Astrocyte (in vitro differentiated cells and primary cell): ENCODE results near the gene UBAC1. TPM values are rescaled to one million over a fixed set of nuclear protein-coding genes. Genes with fewer than 3 reads are reported as not detected.
A peak's percentile ranks its signal among the peaks of the same experiment; 100 is the strongest.

Experiments
- DNase-seq: peaks from one replicate; pipeline ENCODE4 v3.0.0-alpha.2; 2010; ENCODE audit warnings: low read depth
- FAIRE-seq: peaks from 2 replicates; lab custom pipeline; 2011; peaks lifted over from hg19 to GRCh38; lab: Jason Lieb, UNC
- H2AFZ ChIP-seq: 2 replicates; pipeline ENCODE4 v1.6.0; 2012; ENCODE audit warnings: low read depth, low read length, inconsistent platforms
- H3K27ac ChIP-seq: 2 replicates; pipeline ENCODE4 v1.5.1; 2011; ENCODE audit warnings: low read depth, low read length, inconsistent platforms
- H3K27me3 ChIP-seq: 2 replicates; pipeline ENCODE4 v1.6.0; 2011; ENCODE audit warnings: low read length, inconsistent platforms; ENCODE audit not compliant: insufficient read depth
- H3K36me3 ChIP-seq: 2 replicates; pipeline ENCODE4 v1.5.1; 2011; ENCODE audit warnings: low read length, inconsistent platforms; ENCODE audit not compliant: insufficient read depth
- H3K4me1 ChIP-seq: 2 replicates; pipeline ENCODE4 v1.5.1; 2011; ENCODE audit warnings: low read length, inconsistent platforms; ENCODE audit not compliant: insufficient read depth
- H3K4me2 ChIP-seq: 2 replicates; pipeline ENCODE4 v1.6.0; 2012; ENCODE audit warnings: low read length, inconsistent platforms
- H3K4me3 ChIP-seq: 2 replicates; pipeline ENCODE4 v1.5.1; 2011; ENCODE audit warnings: low read depth, mild to moderate bottlenecking, low read length, inconsistent platforms; ENCODE audit not compliant: insufficient read depth
- H3K79me2 ChIP-seq: 2 replicates; pipeline ENCODE4 v1.6.0; 2012; ENCODE audit warnings: mild to moderate bottlenecking, low read length, inconsistent platforms; ENCODE audit not compliant: insufficient read depth
- H3K9ac ChIP-seq: 2 replicates; pipeline ENCODE4 v1.6.0; 2012; ENCODE audit warnings: mild to moderate bottlenecking, low read length, inconsistent platforms
- H3K9me3 ChIP-seq: 2 replicates; pipeline ENCODE4 v1.5.1; 2012; ENCODE audit warnings: low read depth, mild to moderate bottlenecking, low read length, inconsistent platforms; ENCODE audit not compliant: insufficient read depth
- H4K20me1 ChIP-seq: 2 replicates; pipeline ENCODE4 v1.6.0; 2012; ENCODE audit warnings: low read length, inconsistent platforms; ENCODE audit not compliant: insufficient read depth
- H3K27ac Mint-ChIP-seq: one replicate; pipeline ENCODE4 v1.8.0; 2021; ENCODE audit warnings: mild to moderate bottlenecking, mixed read lengths; ENCODE audit not compliant: unreplicated experiment
- H3K27me3 Mint-ChIP-seq: one replicate; pipeline ENCODE4 v1.8.0; 2021; ENCODE audit warnings: low read depth, mixed read lengths; ENCODE audit not compliant: unreplicated experiment
- H3K36me3 Mint-ChIP-seq: one replicate; pipeline ENCODE4 v1.8.0; 2021; ENCODE audit warnings: low read depth, mixed read lengths; ENCODE audit not compliant: unreplicated experiment
- H3K4me1 Mint-ChIP-seq: one replicate; pipeline ENCODE4 v1.8.0; 2021; ENCODE audit warnings: low read depth, mixed read lengths; ENCODE audit not compliant: unreplicated experiment
- H3K4me3 Mint-ChIP-seq: one replicate; pipeline ENCODE4 v1.8.0; 2021; ENCODE audit warnings: mild to moderate bottlenecking, moderate library complexity, mixed read lengths; ENCODE audit not compliant: unreplicated experiment
- H3K9me3 Mint-ChIP-seq: one replicate; pipeline ENCODE4 v1.8.0; 2021; ENCODE audit warnings: mild to moderate bottlenecking, mixed read lengths; ENCODE audit not compliant: unreplicated experiment
- EZH2 ChIP-seq: IDR thresholded peaks from 2 replicates; pipeline ENCODE4 v1.6.1; 2012; ENCODE audit warnings: mild to moderate bottlenecking, low read length, inconsistent platforms; ENCODE audit not compliant: insufficient read depth
- total RNA-seq: library from RNA; stranded (reverse); gene quantifications from 2 replicates; pipeline ENCODE4 v1.2.1, GENCODE V29; 2021
- TF ChIP-seq, protein P1 (sequence below): IDR thresholded peaks from 2 replicates; pipeline ENCODE4 v1.5.1; 2011; ENCODE audit warnings: low read depth, mild to moderate bottlenecking, inconsistent platforms, low read length, moderate library complexity; ENCODE audit not compliant: insufficient read depth

The UBAC1 gene
- total RNA-seq, 1 donor from 2014 or later, result 31.8 TPM

DNA sequence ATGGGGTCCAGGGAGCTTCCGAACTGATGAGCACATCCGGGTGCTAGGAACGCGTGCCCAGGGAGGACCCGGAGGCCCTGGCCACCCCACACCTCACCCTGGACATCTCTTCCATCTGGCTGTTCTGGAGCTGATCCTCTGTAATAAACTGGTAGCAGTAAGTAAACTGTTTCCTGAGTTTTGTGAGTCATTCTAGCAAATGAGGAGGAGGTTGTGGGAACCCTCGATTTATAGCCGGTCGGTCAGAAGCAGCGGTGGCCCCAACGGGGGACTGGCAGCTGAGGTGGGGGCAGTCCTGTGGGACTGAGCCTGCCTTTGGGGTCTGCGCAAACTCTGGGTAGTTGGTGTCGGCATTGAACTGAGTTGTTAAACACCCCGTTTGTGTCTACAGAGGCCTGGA lies 15.4 kb upstream of the UBAC1 start:
- no peak overlapping the region for H3K4me2 ChIP-seq

GRCh38 chr9:135975834-135976233 lies 14.7 kb upstream of the UBAC1 start:
- FAIRE-seq, result no peak

More for the DNA sequence above, 15.4 kb upstream of the UBAC1 start:
- H3K9ac ChIP-seq, result no peak overlapping the region
- FAIRE-seq (no peak), DNase-seq (no peak)
- Mint-ChIP-seq H3K9me3 (no peaks in the 10 kb centered on the region), H3K36me3 (no peaks in the 10 kb centered on the region), H3K27ac (peak overlapping the region; percentile 26), H3K27me3 (peaks cover 15% of the 10 kb centered on the region), H3K4me3 (peak overlapping the region; percentile 34), H3K4me1 (peaks cover 8% of the 10 kb centered on the region)
- H2AFZ ChIP-seq, result no peak overlapping the region
- no peaks in the 10 kb centered on the region for H3K36me3 ChIP-seq
- TF ChIP-seq, protein P1, sequence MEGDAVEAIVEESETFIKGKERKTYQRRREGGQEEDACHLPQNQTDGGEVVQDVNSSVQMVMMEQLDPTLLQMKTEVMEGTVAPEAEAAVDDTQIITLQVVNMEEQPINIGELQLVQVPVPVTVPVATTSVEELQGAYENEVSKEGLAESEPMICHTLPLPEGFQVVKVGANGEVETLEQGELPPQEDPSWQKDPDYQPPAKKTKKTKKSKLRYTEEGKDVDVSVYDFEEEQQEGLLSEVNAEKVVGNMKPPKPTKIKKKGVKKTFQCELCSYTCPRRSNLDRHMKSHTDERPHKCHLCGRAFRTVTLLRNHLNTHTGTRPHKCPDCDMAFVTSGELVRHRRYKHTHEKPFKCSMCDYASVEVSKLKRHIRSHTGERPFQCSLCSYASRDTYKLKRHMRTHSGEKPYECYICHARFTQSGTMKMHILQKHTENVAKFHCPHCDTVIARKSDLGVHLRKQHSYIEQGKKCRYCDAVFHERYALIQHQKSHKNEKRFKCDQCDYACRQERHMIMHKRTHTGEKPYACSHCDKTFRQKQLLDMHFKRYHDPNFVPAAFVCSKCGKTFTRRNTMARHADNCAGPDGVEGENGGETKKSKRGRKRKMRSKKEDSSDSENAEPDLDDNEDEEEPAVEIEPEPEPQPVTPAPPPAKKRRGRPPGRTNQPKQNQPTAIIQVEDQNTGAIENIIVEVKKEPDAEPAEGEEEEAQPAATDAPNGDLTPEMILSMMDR, result no peak
- TF ChIP-seq EZH2, result no peak
- no peak overlapping the region for H3K27ac ChIP-seq
- no peaks in the 10 kb centered on the region for H3K9me3 ChIP-seq
- H3K79me2 ChIP-seq, result no peaks in the 10 kb centered on the region
- H3K4me3 ChIP-seq, result no peak overlapping the region
- no peaks in the 10 kb centered on the region for H3K4me1 ChIP-seq
- H4K20me1 ChIP-seq, result no peaks in the 10 kb centered on the region
- H3K27me3 ChIP-seq, result peaks cover 3% of the 10 kb centered on the region

GRCh38 chr9:135974220-135974573 lies 13.0 kb upstream of the UBAC1 start:
- no peak for TF ChIP-seq EZH2
- TF ChIP-seq, protein P1, result no peak
- Mint-ChIP-seq H3K27me3 (peaks cover 28% of the 10 kb centered on the region), H3K27ac (no peak overlapping the region), H3K36me3 (no peaks in the 10 kb centered on the region), H3K4me1 (peaks cover 8% of the 10 kb centered on the region), H3K9me3 (no peaks in the 10 kb centered on the region), H3K4me3 (no peak overlapping the region)
- FAIRE-seq, result no peak
- Histone ChIP-seq H3K79me2 (no peaks in the 10 kb centered on the region), H3K9me3 (no peaks in the 10 kb centered on the region), H3K4me1 (no peaks in the 10 kb centered on the region), H2AFZ (no peak overlapping the region), H4K20me1 (no peaks in the 10 kb centered on the region), H3K9ac (no peak overlapping the region), H3K4me2 (no peak overlapping the region), H3K27ac (no peak overlapping the region), H3K4me3 (no peak overlapping the region), H3K36me3 (no peaks in the 10 kb centered on the region), H3K27me3 (peaks cover 3% of the 10 kb centered on the region)
- DNase-seq, result no peak

More at GRCh38 chr9:135975834-135976233, 14.7 kb upstream of the UBAC1 start:
- no peak overlapping the region for H3K9ac ChIP-seq
- no peak overlapping the region for H3K4me3 ChIP-seq
- no peaks in the 10 kb centered on the region for H4K20me1 ChIP-seq
- no peak overlapping the region for H3K27ac Mint-ChIP-seq
- H3K27ac ChIP-seq, result no peak overlapping the region
- TF ChIP-seq, protein P1, result no peak
- TF ChIP-seq EZH2, result no peak
- H3K4me1 ChIP-seq, result no peaks in the 10 kb centered on the region
- H3K27me3 ChIP-seq, result peaks cover 3% of the 10 kb centered on the region
- H3K9me3 Mint-ChIP-seq, result no peaks in the 10 kb centered on the region
- no peak overlapping the region for H3K4me3 Mint-ChIP-seq
- H3K79me2 ChIP-seq, result no peaks in the 10 kb centered on the region
- H3K27me3 Mint-ChIP-seq, result peaks cover 20% of the 10 kb centered on the region
- no peak overlapping the region for H2AFZ ChIP-seq
- peaks cover 8% of the 10 kb centered on the region for H3K4me1 Mint-ChIP-seq
- no peaks in the 10 kb centered on the region for H3K36me3 Mint-ChIP-seq
- H3K4me2 ChIP-seq, result no peak overlapping the region
- no peaks in the 10 kb centered on the region for H3K9me3 ChIP-seq
- no peaks in the 10 kb centered on the region for H3K36me3 ChIP-seq
- DNase-seq, result no peak
